Measurements from ENCODE around the gene PPP6R3. TPM values are rescaled to one million over a fixed set of nuclear protein-coding genes. Genes with fewer than 3 reads are reported as not detected.

Gene PPP6R3
- polyA plus RNA-seq, 1 donor from 2014 or later: 111 TPM

DNA sequence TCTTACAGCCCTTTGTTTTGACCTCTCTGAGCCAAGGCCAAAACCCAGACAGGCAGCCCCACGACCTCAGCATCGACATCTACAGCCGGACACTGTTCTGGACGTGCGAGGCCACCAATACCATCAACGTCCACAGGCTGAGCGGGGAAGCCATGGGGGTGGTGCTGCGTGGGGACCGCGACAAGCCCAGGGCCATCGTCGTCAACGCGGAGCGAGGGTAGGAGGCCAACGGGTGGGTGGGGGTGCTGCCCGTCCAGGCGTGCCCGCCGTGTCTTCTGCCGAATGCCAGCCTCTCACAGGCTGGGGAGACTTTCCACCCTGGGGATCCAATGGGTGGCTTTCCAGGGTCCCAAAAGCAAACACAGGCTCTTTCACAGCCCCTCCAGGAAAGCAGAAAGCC is 37.1 kb upstream of the PPP6R3 start:
- no peaks in the 10 kb centered on the region for H3K9me3 ChIP-seq (ENCODE audit: low read length)
- TF ChIP-seq EP300 (conservative IDR thresholded peaks at IDR 0.05; ENCODE audit: poor library complexity, severe bottlenecking): no peak
- TF ChIP-seq, protein P1, sequence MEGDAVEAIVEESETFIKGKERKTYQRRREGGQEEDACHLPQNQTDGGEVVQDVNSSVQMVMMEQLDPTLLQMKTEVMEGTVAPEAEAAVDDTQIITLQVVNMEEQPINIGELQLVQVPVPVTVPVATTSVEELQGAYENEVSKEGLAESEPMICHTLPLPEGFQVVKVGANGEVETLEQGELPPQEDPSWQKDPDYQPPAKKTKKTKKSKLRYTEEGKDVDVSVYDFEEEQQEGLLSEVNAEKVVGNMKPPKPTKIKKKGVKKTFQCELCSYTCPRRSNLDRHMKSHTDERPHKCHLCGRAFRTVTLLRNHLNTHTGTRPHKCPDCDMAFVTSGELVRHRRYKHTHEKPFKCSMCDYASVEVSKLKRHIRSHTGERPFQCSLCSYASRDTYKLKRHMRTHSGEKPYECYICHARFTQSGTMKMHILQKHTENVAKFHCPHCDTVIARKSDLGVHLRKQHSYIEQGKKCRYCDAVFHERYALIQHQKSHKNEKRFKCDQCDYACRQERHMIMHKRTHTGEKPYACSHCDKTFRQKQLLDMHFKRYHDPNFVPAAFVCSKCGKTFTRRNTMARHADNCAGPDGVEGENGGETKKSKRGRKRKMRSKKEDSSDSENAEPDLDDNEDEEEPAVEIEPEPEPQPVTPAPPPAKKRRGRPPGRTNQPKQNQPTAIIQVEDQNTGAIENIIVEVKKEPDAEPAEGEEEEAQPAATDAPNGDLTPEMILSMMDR (IDR thresholded peaks at IDR 0.05; ENCODE audit: poor library complexity, severe bottlenecking): no peak
- TF ChIP-seq POLR2AphosphoS5 (IDR thresholded peaks at IDR 0.05): no peak
- no peak for TF ChIP-seq MXI1 (conservative IDR thresholded peaks at IDR 0.05; ENCODE audit: poor library complexity, severe bottlenecking)
- no peak for TF ChIP-seq TAF1 (IDR thresholded peaks at IDR 0.05; ENCODE audit: low read depth)
- no peak for TF ChIP-seq SMC3 (conservative IDR thresholded peaks at IDR 0.05; ENCODE audit: poor library complexity)
- peaks cover 6% of the 10 kb centered on the region for H3K36me3 ChIP-seq (ENCODE audit: insufficient read depth, low read length)
- H3K79me2 ChIP-seq (replicated peaks; ENCODE audit: insufficient read depth, low read length): no peaks in the 10 kb centered on the region
- H3K27ac ChIP-seq (ENCODE audit: low read length): no peak overlapping the region
- no peaks in the 10 kb centered on the region for H3F3A ChIP-seq (ENCODE audit: insufficient read depth, low read length, poor library complexity, severe bottlenecking)
- H3K4me3 ChIP-seq (ENCODE audit: low read length): no peak overlapping the region
- H3K4me2 ChIP-seq (ENCODE audit: low read length): no peak overlapping the region
- no peak overlapping the region for H3K9ac ChIP-seq (ENCODE audit: low read length)
- H3K27me3 ChIP-seq (ENCODE audit: insufficient read depth, low read depth, low read length): no peaks in the 10 kb centered on the region
- H2AFZ ChIP-seq (ENCODE audit: low read depth, low read length): no peak overlapping the region
- no peaks in the 10 kb centered on the region for H4K20me1 ChIP-seq (ENCODE audit: insufficient read depth)
- no peaks in the 10 kb centered on the region for H3K9me2 ChIP-seq (ENCODE audit: insufficient read depth, low read length)

DNA sequence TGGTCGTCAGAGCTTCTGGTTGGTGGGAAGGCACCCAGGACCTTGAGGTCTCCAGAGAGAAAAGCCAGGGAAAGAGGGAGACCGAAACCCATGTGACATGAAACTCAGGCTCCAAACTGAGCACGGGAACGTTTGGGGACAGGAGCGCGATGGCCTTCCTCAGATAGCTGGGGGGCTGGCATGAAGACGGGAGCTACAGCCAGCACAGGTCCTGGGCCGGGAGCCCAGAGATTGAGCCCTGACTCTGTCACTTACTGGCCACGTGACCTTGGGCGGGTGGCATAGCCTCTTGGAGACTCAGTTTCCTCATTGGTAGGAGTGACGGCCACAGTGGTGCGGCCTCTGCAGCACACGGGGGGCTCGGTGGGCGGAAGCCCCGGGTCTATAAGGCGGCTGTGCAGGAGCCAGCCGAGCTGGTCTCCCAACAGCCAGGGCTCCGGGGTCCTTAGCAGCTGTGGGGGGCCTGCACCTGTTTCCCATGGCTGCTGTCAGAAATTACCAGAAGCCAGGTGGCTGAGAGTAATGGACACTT is 36.4 kb upstream of the PPP6R3 start:
- Histone ChIP-seq H3K36me3 (ENCODE audit: insufficient read depth, low read length) (peaks cover 9% of the 10 kb centered on the region), H3K4me2 (ENCODE audit: low read length) (no peak overlapping the region), H4K20me1 (ENCODE audit: insufficient read depth) (no peaks in the 10 kb centered on the region), H3F3A (ENCODE audit: insufficient read depth, low read length, poor library complexity, severe bottlenecking) (no peaks in the 10 kb centered on the region), H3K9me2 (ENCODE audit: insufficient read depth, low read length) (no peaks in the 10 kb centered on the region), H3K27me3 (ENCODE audit: insufficient read depth, low read depth, low read length) (no peaks in the 10 kb centered on the region), H3K27ac (ENCODE audit: low read length) (no peak overlapping the region), H3K9me3 (ENCODE audit: low read length) (peaks cover under 1% of the 10 kb centered on the region), H3K4me3 (ENCODE audit: low read length) (no peak overlapping the region), H3K9ac (ENCODE audit: low read length) (no peak overlapping the region), H2AFZ (ENCODE audit: low read depth, low read length) (no peak overlapping the region), H3K79me2 (replicated peaks; ENCODE audit: insufficient read depth, low read length) (no peaks in the 10 kb centered on the region)
- TF ChIP-seq SMC3 (conservative IDR thresholded peaks at IDR 0.05; ENCODE audit: poor library complexity) (no peak), POLR2AphosphoS5 (IDR thresholded peaks at IDR 0.05) (no peak)

DNA sequence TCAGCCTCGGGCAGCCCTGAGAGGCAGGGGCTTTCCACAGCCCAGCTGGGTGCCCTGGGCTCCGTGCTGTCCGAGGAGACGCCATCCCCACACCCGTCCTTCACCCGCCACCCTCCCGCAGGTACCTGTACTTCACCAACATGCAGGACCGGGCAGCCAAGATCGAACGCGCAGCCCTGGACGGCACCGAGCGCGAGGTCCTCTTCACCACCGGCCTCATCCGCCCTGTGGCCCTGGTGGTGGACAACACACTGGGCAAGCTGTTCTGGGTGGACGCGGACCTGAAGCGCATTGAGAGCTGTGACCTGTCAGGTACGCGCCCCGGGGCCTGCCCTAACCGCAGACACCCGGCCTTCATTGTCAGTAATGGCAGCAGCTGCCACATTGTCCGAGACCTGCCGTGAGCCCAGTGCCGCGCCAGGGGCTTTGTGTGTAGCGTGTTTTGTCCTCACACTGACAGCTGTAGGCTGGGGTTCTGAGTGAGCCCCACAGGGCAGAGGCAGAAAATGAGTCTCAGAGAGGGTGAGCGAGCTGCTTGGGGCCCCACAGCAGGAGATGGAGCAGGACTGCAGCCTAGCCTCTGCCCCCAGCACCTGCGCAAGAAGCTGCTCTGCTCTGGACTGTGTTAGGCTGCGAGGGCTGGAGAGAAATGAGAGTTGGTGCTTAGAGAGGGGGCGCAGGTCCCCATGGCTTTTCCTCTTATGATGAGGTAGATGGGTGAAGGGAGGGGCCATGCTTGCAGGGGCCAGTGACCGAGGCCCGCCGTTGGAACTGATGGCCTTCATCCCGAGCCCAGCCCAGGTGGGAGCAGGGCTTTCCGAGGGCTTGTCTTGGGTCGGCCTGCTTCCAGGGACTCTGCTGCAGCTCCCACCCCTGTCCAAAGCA is 35.3 kb upstream of the PPP6R3 start:
- Histone ChIP-seq H3K9ac (ENCODE audit: low read length) (no peak overlapping the region), H3K79me2 (replicated peaks; ENCODE audit: insufficient read depth, low read length) (no peaks in the 10 kb centered on the region), H3K4me3 (ENCODE audit: low read length) (no peak overlapping the region), H3F3A (ENCODE audit: insufficient read depth, low read length, poor library complexity, severe bottlenecking) (no peaks in the 10 kb centered on the region), H3K27ac (ENCODE audit: low read length) (no peak overlapping the region), H3K27me3 (ENCODE audit: insufficient read depth, low read depth, low read length) (no peaks in the 10 kb centered on the region), H3K9me3 (ENCODE audit: low read length) (peaks cover 7% of the 10 kb centered on the region), H3K36me3 (ENCODE audit: insufficient read depth, low read length) (peaks cover 14% of the 10 kb centered on the region), H3K4me2 (ENCODE audit: low read length) (no peak overlapping the region), H3K9me2 (ENCODE audit: insufficient read depth, low read length) (no peaks in the 10 kb centered on the region), H2AFZ (ENCODE audit: low read depth, low read length) (no peak overlapping the region), H4K20me1 (ENCODE audit: insufficient read depth) (no peaks in the 10 kb centered on the region)
- TF ChIP-seq RAD21 (conservative IDR thresholded peaks at IDR 0.05) (no peak), MXI1 (conservative IDR thresholded peaks at IDR 0.05; ENCODE audit: poor library complexity, severe bottlenecking) (no peak), EP300 (conservative IDR thresholded peaks at IDR 0.05; ENCODE audit: poor library complexity, severe bottlenecking) (no peak), EZH2 (IDR thresholded peaks at IDR 0.05; ENCODE audit: borderline replicate concordance, insufficient read depth, low read length, poor library complexity, severe bottlenecking) (no peak), SMC3 (conservative IDR thresholded peaks at IDR 0.05; ENCODE audit: poor library complexity) (no peak), POLR2AphosphoS5 (IDR thresholded peaks at IDR 0.05) (no peak), TAF1 (IDR thresholded peaks at IDR 0.05; ENCODE audit: low read depth) (no peak)
- TF ChIP-seq, protein P2, sequence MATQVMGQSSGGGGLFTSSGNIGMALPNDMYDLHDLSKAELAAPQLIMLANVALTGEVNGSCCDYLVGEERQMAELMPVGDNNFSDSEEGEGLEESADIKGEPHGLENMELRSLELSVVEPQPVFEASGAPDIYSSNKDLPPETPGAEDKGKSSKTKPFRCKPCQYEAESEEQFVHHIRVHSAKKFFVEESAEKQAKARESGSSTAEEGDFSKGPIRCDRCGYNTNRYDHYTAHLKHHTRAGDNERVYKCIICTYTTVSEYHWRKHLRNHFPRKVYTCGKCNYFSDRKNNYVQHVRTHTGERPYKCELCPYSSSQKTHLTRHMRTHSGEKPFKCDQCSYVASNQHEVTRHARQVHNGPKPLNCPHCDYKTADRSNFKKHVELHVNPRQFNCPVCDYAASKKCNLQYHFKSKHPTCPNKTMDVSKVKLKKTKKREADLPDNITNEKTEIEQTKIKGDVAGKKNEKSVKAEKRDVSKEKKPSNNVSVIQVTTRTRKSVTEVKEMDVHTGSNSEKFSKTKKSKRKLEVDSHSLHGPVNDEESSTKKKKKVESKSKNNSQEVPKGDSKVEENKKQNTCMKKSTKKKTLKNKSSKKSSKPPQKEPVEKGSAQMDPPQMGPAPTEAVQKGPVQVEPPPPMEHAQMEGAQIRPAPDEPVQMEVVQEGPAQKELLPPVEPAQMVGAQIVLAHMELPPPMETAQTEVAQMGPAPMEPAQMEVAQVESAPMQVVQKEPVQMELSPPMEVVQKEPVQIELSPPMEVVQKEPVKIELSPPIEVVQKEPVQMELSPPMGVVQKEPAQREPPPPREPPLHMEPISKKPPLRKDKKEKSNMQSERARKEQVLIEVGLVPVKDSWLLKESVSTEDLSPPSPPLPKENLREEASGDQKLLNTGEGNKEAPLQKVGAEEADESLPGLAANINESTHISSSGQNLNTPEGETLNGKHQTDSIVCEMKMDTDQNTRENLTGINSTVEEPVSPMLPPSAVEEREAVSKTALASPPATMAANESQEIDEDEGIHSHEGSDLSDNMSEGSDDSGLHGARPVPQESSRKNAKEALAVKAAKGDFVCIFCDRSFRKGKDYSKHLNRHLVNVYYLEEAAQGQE (IDR thresholded peaks at IDR 0.05; ENCODE audit: borderline replicate concordance): no peak
- TF ChIP-seq, protein P1 (IDR thresholded peaks at IDR 0.05; ENCODE audit: poor library complexity, severe bottlenecking): no peak

Measured in neural cell (in vitro differentiated cells).